ENCODE measurements around the gene FAM83C. TPM values are rescaled to one million over a fixed set of nuclear protein-coding genes. Genes with fewer than 3 reads are reported as not detected.
"Not testable (repeated sequence)": the region's sequence is repeated elsewhere in the genome, so short reads cannot be mapped to it uniquely, and the experiment has no call there.

The FAM83C gene
- total RNA-seq, 1 donor from 2014 or later = not detected

GRCh38 chr20:35253010-35253409 is 39.2 kb downstream of the FAM83C start:
- no peaks in the 10 kb centered on the region for H3K9me3 Mint-ChIP-seq
- no peaks in the 10 kb centered on the region for H3K36me3 Mint-ChIP-seq
- H3K36me3 ChIP-seq = no peaks in the 10 kb centered on the region
- H2AFZ ChIP-seq (replicated peaks) = no peak overlapping the region
- H3K79me2 ChIP-seq (ENCODE audit: low read depth) = no peaks in the 10 kb centered on the region
- no peak overlapping the region for H3K4me2 ChIP-seq
- H3K27ac ChIP-seq = no peak overlapping the region
- no peaks in the 10 kb centered on the region for H4K20me1 ChIP-seq (ENCODE audit: low read depth)
- no peak overlapping the region for H3K4me3 Mint-ChIP-seq
- peaks cover 3% of the 10 kb centered on the region for H3K4me1 ChIP-seq
- H3K27ac Mint-ChIP-seq = no peak overlapping the region
- peaks cover 6% of the 10 kb centered on the region for H3K4me1 Mint-ChIP-seq
- no peak overlapping the region for H3K9ac ChIP-seq
- no peak for DNase-seq (ENCODE audit: low spot score)
- peaks cover 2% of the 10 kb centered on the region for H3K27me3 Mint-ChIP-seq (ENCODE audit: insufficient read depth, low read depth)
- H3F3A ChIP-seq (ENCODE audit: low read depth) = no peaks in the 10 kb centered on the region
- TF ChIP-seq EZH2 (IDR thresholded peaks at IDR 0.05) (no peak), CTCF (IDR thresholded peaks at IDR 0.05) (no peak), EZH2phosphoT487 (IDR thresholded peaks at IDR 0.05) (no peak)
- H3K9me3 ChIP-seq (ENCODE audit: low read depth) = no peaks in the 10 kb centered on the region
- H3K27me3 ChIP-seq = no peaks in the 10 kb centered on the region
- H3K4me3 ChIP-seq = no peak overlapping the region

GRCh38 chr20:35252598-35252997 is 39.6 kb downstream of the FAM83C start:
- not testable (repeated sequence) for H3K4me1 Mint-ChIP-seq; DNase-seq (ENCODE audit: low spot score); H3K9ac ChIP-seq; H4K20me1 ChIP-seq (ENCODE audit: low read depth); H3K4me1 ChIP-seq; H3K9me3 ChIP-seq (ENCODE audit: low read depth); H2AFZ ChIP-seq (replicated peaks); H3K4me2 ChIP-seq; H3K27me3 ChIP-seq; H3K4me3 Mint-ChIP-seq; H3K36me3 Mint-ChIP-seq; H3K36me3 ChIP-seq; H3K9me3 Mint-ChIP-seq; H3K79me2 ChIP-seq (ENCODE audit: low read depth); H3K27me3 Mint-ChIP-seq (ENCODE audit: insufficient read depth, low read depth); H3F3A ChIP-seq (ENCODE audit: low read depth); H3K27ac ChIP-seq; H3K4me3 ChIP-seq
- peak overlapping the region; percentile 25 for H3K27ac Mint-ChIP-seq

GRCh38 chr20:35252037-35252461 is 40.2 kb downstream of the FAM83C start:
- no peak for TF ChIP-seq EZH2 (IDR thresholded peaks at IDR 0.05)
- TF ChIP-seq CTCF (IDR thresholded peaks at IDR 0.05) = no peak
- no peak for TF ChIP-seq EZH2phosphoT487 (IDR thresholded peaks at IDR 0.05)
- Mint-ChIP-seq H3K36me3 (no peaks in the 10 kb centered on the region), H3K27ac (peak overlapping the region; percentile 25), H3K27me3 (ENCODE audit: insufficient read depth, low read depth) (peaks cover 2% of the 10 kb centered on the region), H3K4me3 (no peak overlapping the region), H3K9me3 (no peaks in the 10 kb centered on the region), H3K4me1 (peaks cover 6% of the 10 kb centered on the region)
- Histone ChIP-seq H3K4me2 (no peak overlapping the region), H4K20me1 (ENCODE audit: low read depth) (no peaks in the 10 kb centered on the region), H3K4me3 (no peak overlapping the region), H2AFZ (replicated peaks) (no peak overlapping the region), H3K27ac (no peak overlapping the region), H3K9ac (no peak overlapping the region), H3K36me3 (no peaks in the 10 kb centered on the region), H3K79me2 (ENCODE audit: low read depth) (no peaks in the 10 kb centered on the region), H3F3A (ENCODE audit: low read depth) (no peaks in the 10 kb centered on the region), H3K27me3 (no peaks in the 10 kb centered on the region), H3K9me3 (ENCODE audit: low read depth) (no peaks in the 10 kb centered on the region), H3K4me1 (peaks cover 3% of the 10 kb centered on the region)
- no peak for DNase-seq (ENCODE audit: low spot score)

- Histone ChIP-seq H3K27ac (no peak overlapping the region), H3K79me2 (ENCODE audit: low read depth) (no peaks in the 10 kb centered on the region), H3K9me3 (ENCODE audit: low read depth) (no peaks in the 10 kb centered on the region), H2AFZ (replicated peaks) (no peak overlapping the region), H3K4me1 (peaks cover 3% of the 10 kb centered on the region), H3K4me3 (no peak overlapping the region), H3K27me3 (no peaks in the 10 kb centered on the region), H3F3A (ENCODE audit: low read depth) (no peaks in the 10 kb centered on the region), H3K4me2 (no peak overlapping the region), H3K9ac (no peak overlapping the region), H3K36me3 (no peaks in the 10 kb centered on the region), H4K20me1 (ENCODE audit: low read depth) (no peaks in the 10 kb centered on the region)
- TF ChIP-seq EZH2 (IDR thresholded peaks at IDR 0.05) (no peak), CTCF (IDR thresholded peaks at IDR 0.05) (no peak), EZH2phosphoT487 (IDR thresholded peaks at IDR 0.05) (no peak)
- H3K36me3 Mint-ChIP-seq = no peaks in the 10 kb centered on the region
- no peak overlapping the region for H3K4me3 Mint-ChIP-seq
- peaks cover 2% of the 10 kb centered on the region for H3K27me3 Mint-ChIP-seq (ENCODE audit: insufficient read depth, low read depth)
- no peaks in the 10 kb centered on the region for H3K9me3 Mint-ChIP-seq
- DNase-seq (ENCODE audit: low spot score) = no peak
- H3K4me1 Mint-ChIP-seq = peaks cover 6% of the 10 kb centered on the region
- no peak overlapping the region for H3K27ac Mint-ChIP-seq
Observed at GRCh38 chr20:35251613-35251940, 40.6 kb downstream of the FAM83C start.
